A673 (cell line): ENCODE data around the gene MVB12B. TPM values are rescaled to one million over a fixed set of nuclear protein-coding genes. Genes with fewer than 3 reads are reported as not detected.

Experiments used
- BruUV-seq: library from RNA; stranded (reverse); fragments of 400-500 nt; replicated peaks from 2 replicates; lab custom pipeline; 2021; lab: Mats Ljungman, UMichigan
- CTCF ChIA-PET: fragments of 300-600 bp; sonication (Branson Sonifier 250); formaldehyde crosslinking; loops from one replicate; lab custom pipeline; 2022; ENCODE audit warnings: antibody characterized with exemption; lab: Charles Lee
- POLR2A ChIA-PET: fragments of 300-600 bp; sonication (Branson Sonifier 250); formaldehyde crosslinking; loops from one replicate; lab custom pipeline; 2022; ENCODE audit warnings: antibody characterized with exemption; ENCODE audit not compliant: low non-redundant PET; lab: Charles Lee
- DNase-seq: peaks from one replicate; pipeline ENCODE4 v3.0.0-alpha.2; 2015; ENCODE audit warnings: low spot score
- H3K27ac ChIP-seq: fragments of 200-600 bp; sonication (generic); 2 replicates; pipeline ENCODE4 v1.5.1; 2016; ENCODE audit warnings: mixed run types, low read depth, mild to moderate bottlenecking, mixed read lengths, antibody characterized with exemption, low read length; ENCODE audit not compliant: poor library complexity, severe bottlenecking
- H3K27me3 ChIP-seq: fragments of 200-600 bp; sonication (generic); replicated peaks from 2 replicates; pipeline ENCODE4 v1.6.1; 2017; ENCODE audit warnings: mixed run types, low read depth, mild to moderate bottlenecking, mixed read lengths, antibody characterized with exemption, low read length; ENCODE audit not compliant: insufficient read depth, poor library complexity
- H3K36me3 ChIP-seq: fragments of 200-600 bp; sonication (generic); 2 replicates; pipeline ENCODE4 v1.6.1; 2016; ENCODE audit warnings: mixed run types, mild to moderate bottlenecking, mixed read lengths, antibody characterized with exemption, low read length; ENCODE audit not compliant: insufficient read depth, poor library complexity, severe bottlenecking
- H3K4me1 ChIP-seq: fragments of 200-600 bp; sonication (generic); 2 replicates; pipeline ENCODE4 v1.6.1; 2017; ENCODE audit warnings: mixed run types, mild to moderate bottlenecking, mixed read lengths, antibody characterized with exemption, low read length; ENCODE audit not compliant: insufficient read depth, poor library complexity, severe bottlenecking
- H3K4me3 ChIP-seq: fragments of 200-600 bp; sonication (generic); 2 replicates; pipeline ENCODE4 v1.5.1; 2016; ENCODE audit warnings: low read depth, mixed run types, mild to moderate bottlenecking, mixed read lengths, low read length; ENCODE audit not compliant: poor library complexity, severe bottlenecking
- H3K9me3 ChIP-seq: fragments of 200-600 bp; sonication (generic); 2 replicates; pipeline ENCODE4 v1.6.1; 2016; ENCODE audit warnings: mixed run types, low read depth, mild to moderate bottlenecking, mixed read lengths, antibody characterized with exemption, low read length; ENCODE audit not compliant: poor library complexity, severe bottlenecking
- EZH2 ChIP-seq: fragments of 200-600 bp; sonication (generic); IDR thresholded peaks from 2 replicates; pipeline ENCODE4 v1.6.1; 2017; ENCODE audit warnings: borderline replicate concordance, low read depth, mild to moderate bottlenecking, mixed read lengths, antibody characterized with exemption, low read length; ENCODE audit not compliant: poor library complexity, severe bottlenecking
- intact Hi-C: fragments of 100-400 bp; cut with micrococcal nuclease; formaldehyde crosslinking; loops from one replicate; pipeline ENCODE4 v1.10.0; 2022; ENCODE audit not compliant: unreplicated experiment
- total RNA-seq: library from RNA; stranded (reverse); gene quantifications from 2 replicates; pipeline ENCODE4 v1.2.3, GENCODE V29; 2021
- TF ChIP-seq, protein P1 (sequence below): fragments of 300-800, 200-600 bp; sonication (generic); conservative IDR thresholded peaks from 2 replicates; pipeline ENCODE4 v1.5.1; 2017; ENCODE audit warnings: low read depth, mild to moderate bottlenecking, antibody characterized with exemption, low read length, moderate library complexity, mixed read lengths

Gene MVB12B
- total RNA-seq, 1 experiment from 2014 or later, result 12.3 TPM

DNA sequence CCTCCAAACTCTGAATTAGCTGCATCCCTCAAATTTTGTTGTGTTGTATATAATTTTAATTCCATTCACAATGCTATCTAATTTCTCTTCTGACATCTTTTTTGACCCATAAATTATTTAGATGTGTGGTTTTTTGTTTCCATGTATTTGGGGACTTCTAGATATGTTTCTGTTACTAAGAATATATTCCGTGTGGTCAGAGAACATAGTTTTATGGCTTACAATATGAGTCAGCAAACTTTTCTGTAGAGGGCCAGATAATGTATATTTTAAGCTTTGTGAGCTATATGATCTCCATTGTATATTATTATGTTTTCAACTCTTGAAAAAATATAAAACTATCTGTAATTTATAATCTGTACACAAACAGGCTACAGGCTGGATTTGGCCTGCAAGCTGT, 33.4 kb downstream of the MVB12B start:
- DNase-seq, result no peak
- peaks cover 22% of the 10 kb centered on the region for H3K9me3 ChIP-seq
- intact Hi-C loops, result no loop called here
- H3K36me3 ChIP-seq, result no peaks in the 10 kb centered on the region
- ChIA-PET POLR2A (no interaction called here), CTCF (no interaction called here)
- no peaks in the 10 kb centered on the region for H3K4me1 ChIP-seq
- H3K27ac ChIP-seq, result no peak overlapping the region
- H3K4me3 ChIP-seq, result no peak overlapping the region
- BruUV-seq, result no TSS peak
- no peaks in the 10 kb centered on the region for H3K27me3 ChIP-seq
- TF ChIP-seq, protein P1, sequence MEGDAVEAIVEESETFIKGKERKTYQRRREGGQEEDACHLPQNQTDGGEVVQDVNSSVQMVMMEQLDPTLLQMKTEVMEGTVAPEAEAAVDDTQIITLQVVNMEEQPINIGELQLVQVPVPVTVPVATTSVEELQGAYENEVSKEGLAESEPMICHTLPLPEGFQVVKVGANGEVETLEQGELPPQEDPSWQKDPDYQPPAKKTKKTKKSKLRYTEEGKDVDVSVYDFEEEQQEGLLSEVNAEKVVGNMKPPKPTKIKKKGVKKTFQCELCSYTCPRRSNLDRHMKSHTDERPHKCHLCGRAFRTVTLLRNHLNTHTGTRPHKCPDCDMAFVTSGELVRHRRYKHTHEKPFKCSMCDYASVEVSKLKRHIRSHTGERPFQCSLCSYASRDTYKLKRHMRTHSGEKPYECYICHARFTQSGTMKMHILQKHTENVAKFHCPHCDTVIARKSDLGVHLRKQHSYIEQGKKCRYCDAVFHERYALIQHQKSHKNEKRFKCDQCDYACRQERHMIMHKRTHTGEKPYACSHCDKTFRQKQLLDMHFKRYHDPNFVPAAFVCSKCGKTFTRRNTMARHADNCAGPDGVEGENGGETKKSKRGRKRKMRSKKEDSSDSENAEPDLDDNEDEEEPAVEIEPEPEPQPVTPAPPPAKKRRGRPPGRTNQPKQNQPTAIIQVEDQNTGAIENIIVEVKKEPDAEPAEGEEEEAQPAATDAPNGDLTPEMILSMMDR, result no peak
- no peak for TF ChIP-seq EZH2

GRCh38 chr9:126361810-126362238, 35.2 kb downstream of the MVB12B start:
- no peaks in the 10 kb centered on the region for H3K36me3 ChIP-seq
- CTCF ChIA-PET, result interaction anchor here (0.6 kb wide), 1 partner anchor 478 kb away, joined by 10 read pairs; no protein-coding TSS in a partner anchor
- H3K4me3 ChIP-seq, result no peak overlapping the region
- intact Hi-C loops, result no loop called here
- no peak for DNase-seq
- POLR2A ChIA-PET, result no interaction called here
- peaks cover 22% of the 10 kb centered on the region for H3K9me3 ChIP-seq
- TF ChIP-seq, protein P1, result no peak
- TF ChIP-seq EZH2, result no peak
- no TSS peak for BruUV-seq
- no peak overlapping the region for H3K27ac ChIP-seq
- H3K4me1 ChIP-seq, result no peaks in the 10 kb centered on the region
- no peaks in the 10 kb centered on the region for H3K27me3 ChIP-seq

- H3K27ac ChIP-seq, result no peak overlapping the region
- no peaks in the 10 kb centered on the region for H3K27me3 ChIP-seq
- H3K36me3 ChIP-seq, result no peaks in the 10 kb centered on the region
- no peak overlapping the region for H3K4me3 ChIP-seq
- CTCF ChIA-PET, result no interaction called here
- no peaks in the 10 kb centered on the region for H3K4me1 ChIP-seq
- peaks cover 22% of the 10 kb centered on the region for H3K9me3 ChIP-seq
- intact Hi-C loops, result no loop called here
- no peak for TF ChIP-seq EZH2
- POLR2A ChIA-PET, result no interaction called here
- no TSS peak for BruUV-seq
- no peak for DNase-seq
These were observed 36.6 kb downstream of the MVB12B start for GRCh38 chr9:126363250-126363649.
